Thyroid gland (tissue), 4 donors: ENCODE measurements around the gene ACTL8. TPM values are rescaled to one million over a fixed set of nuclear protein-coding genes. Genes with fewer than 3 reads are reported as not detected.

ENCODE experiments used
- DNase-seq, 2 donors: peaks; one replicate each; pipeline ENCODE4 v3.0.0-alpha.2; 2019
- H3K27ac ChIP-seq, 3 donors: fragments of 200-600 bp; sonication (generic); 1 replicate in 2 of 3; 2 replicates in 1 of 3; pipeline ENCODE4 v1.5.1; 2016 to 2019; ENCODE audit warnings: mild to moderate bottlenecking in 1 of 3, moderate library complexity in 1 of 3
- H3K27me3 ChIP-seq: fragments of 200-600 bp; sonication (generic); one replicate; pipeline ENCODE4 v1.5.1; 2019
- H3K36me3 ChIP-seq, 2 donors: fragments of 200-600 bp; sonication (generic); one replicate each; pipeline ENCODE4 v1.5.1; 2016 to 2019
- H3K4me1 ChIP-seq, 2 donors: fragments of 200-600 bp; sonication (generic); one replicate each; pipeline ENCODE4 v1.5.1; 2017 to 2019
- H3K4me3 ChIP-seq, 3 donors: fragments of 200-600 bp; sonication (generic); replicated peaks in 1 of 3; 1 replicate in 2 of 3; 2 replicates in 1 of 3; pipeline ENCODE4 v1.5.1; 2016; ENCODE audit warnings: mild to moderate bottlenecking in 1 of 3
- H3K9me3 ChIP-seq: fragments of 200-600 bp; sonication (generic); one replicate; pipeline ENCODE4 v1.5.1; 2017
- POLR2A ChIP-seq, 2 donors: fragments of 450-650 bp; IDR thresholded peaks; one replicate each; pipeline ENCODE4 v1.6.1; 2017; ENCODE audit warnings: antibody characterized with exemption in 2 of 2, mild to moderate bottlenecking in 2 of 2, moderate library complexity in 1 of 2
- WGBS, 2 donors: methylation state at CpG; one replicate each; pipeline ENCODE4 v1.1.5; 2017; 5-methylcytosine and 5-hydroxymethylcytosine counted together
- intact Hi-C: fragments of 100-400 bp; cut with DNase I; formaldehyde crosslinking; loops from one replicate; pipeline ENCODE4 v1.15.1; 2023
- total RNA-seq, 4 donors: library from RNA; depleted of rRNA; stranded (reverse); fragments of >200 nt; gene quantifications; one replicate each; pipeline ENCODE4 v1.2.3, GENCODE V29; 2016
- TF ChIP-seq, protein P1 (sequence below), 6 experiments: fragments of 200-600 bp in 3 of 6; fragments of 450-650 bp in 3 of 6; sonication (generic) in 3 of 6; IDR thresholded peaks; one replicate each; pipeline ENCODE4 v1.5.1; 2016 to 2019; ENCODE audit warnings: antibody characterized with exemption in 6 of 6, mild to moderate bottlenecking in 2 of 6, inconsistent platforms in 1 of 6, moderate library complexity in 1 of 6

ACTL8 gene
- total RNA-seq, 4 donors from 2014 or later = not detected

DNA sequence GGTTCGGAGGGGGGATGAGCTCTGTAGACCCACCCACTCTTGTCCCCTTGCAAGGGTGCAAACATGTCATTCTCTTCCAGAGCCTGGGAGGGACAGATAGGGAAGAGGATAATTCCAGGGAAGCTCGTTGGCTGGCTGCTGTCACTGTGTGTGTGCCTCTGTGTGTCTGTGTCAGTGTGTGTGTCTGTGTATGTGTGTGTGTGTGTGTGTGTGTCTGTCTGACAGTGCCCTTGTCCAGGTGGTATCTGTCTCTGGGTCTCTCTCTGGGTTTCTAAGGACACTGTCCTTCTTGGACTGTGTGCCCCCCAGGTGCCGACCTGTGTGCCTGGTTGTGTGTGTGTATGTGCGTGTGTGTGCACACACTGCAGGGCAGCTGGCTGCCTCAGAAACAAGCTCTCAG, 90.5 kb downstream of the ACTL8 start:
- intact Hi-C loops = no loop called here
- no peaks in the 10 kb centered on the region for H3K27me3 ChIP-seq
- no peak for DNase-seq
- no peaks in the 10 kb centered on the region for H3K4me1 ChIP-seq
- 64 to 77% methylated on average over 2 to 3 of the region's 4 CpGs for WGBS, 2 donors
- H3K4me3 ChIP-seq = no peak overlapping the region
- H3K27ac ChIP-seq = no peak overlapping the region
- TF ChIP-seq, protein P1, sequence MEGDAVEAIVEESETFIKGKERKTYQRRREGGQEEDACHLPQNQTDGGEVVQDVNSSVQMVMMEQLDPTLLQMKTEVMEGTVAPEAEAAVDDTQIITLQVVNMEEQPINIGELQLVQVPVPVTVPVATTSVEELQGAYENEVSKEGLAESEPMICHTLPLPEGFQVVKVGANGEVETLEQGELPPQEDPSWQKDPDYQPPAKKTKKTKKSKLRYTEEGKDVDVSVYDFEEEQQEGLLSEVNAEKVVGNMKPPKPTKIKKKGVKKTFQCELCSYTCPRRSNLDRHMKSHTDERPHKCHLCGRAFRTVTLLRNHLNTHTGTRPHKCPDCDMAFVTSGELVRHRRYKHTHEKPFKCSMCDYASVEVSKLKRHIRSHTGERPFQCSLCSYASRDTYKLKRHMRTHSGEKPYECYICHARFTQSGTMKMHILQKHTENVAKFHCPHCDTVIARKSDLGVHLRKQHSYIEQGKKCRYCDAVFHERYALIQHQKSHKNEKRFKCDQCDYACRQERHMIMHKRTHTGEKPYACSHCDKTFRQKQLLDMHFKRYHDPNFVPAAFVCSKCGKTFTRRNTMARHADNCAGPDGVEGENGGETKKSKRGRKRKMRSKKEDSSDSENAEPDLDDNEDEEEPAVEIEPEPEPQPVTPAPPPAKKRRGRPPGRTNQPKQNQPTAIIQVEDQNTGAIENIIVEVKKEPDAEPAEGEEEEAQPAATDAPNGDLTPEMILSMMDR (IDR thresholded peaks at IDR 0.05) = no peak
- no peak for TF ChIP-seq POLR2A (IDR thresholded peaks at IDR 0.05)
- no peaks in the 10 kb centered on the region for H3K36me3 ChIP-seq
- no peaks in the 10 kb centered on the region for H3K9me3 ChIP-seq

DNA sequence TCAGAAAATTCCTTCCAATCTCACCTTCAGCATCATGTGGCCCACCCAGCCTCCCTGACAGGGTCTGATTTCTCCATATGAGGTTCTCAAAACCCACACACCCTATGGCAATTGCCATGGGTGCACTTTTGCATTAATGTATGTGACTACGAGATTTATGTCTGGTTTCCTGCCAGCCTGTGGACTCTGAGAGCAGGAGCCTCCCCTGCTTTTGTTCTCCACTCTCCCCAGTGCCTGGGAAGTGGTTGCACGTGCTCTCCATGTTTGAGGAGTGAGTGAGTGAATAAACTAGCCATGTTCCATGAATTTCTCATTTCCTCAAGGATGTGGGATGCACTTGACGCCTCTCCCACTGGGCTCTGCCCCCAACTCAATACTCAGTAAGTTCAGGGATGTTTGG, 91.2 kb downstream of the ACTL8 start:
- TF ChIP-seq POLR2A (IDR thresholded peaks at IDR 0.05) = no peak
- TF ChIP-seq, protein P1 (IDR thresholded peaks at IDR 0.05) = no peak
- Histone ChIP-seq H3K4me3 (no peak overlapping the region), H3K9me3 (no peaks in the 10 kb centered on the region), H3K36me3 (no peaks in the 10 kb centered on the region), H3K27me3 (no peaks in the 10 kb centered on the region), H3K27ac (no peak overlapping the region), H3K4me1 (no peaks in the 10 kb centered on the region)
- no peak for DNase-seq
- WGBS, 2 donors = 28 to 66% methylated on average over 3 of the region's 3 CpGs
- intact Hi-C loops = no loop called here

DNA sequence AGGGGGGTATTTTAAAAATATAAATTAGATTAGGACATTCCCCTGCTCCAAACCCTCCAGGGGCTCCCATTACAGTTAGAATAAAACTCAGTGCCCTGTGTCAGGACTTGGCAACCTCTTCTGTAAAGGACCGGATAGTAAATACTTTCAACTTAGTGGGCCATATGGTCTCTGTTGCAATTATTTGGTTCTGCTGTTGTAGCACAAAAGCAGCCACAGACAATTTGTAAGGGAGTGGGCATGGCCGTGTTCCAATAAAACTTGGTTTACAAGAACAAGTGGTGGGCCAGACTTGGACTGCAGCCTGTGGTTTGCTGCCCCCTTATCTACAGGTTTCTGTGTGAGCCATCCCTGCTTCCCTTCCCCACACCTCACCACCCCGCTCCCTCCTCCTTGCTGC, 92.0 kb downstream of the ACTL8 start:
- WGBS, 2 donors = 66 to 79% methylated on average over 3 of the region's 3 CpGs
- no peaks in the 10 kb centered on the region for H3K36me3 ChIP-seq
- H3K27ac ChIP-seq = no peak overlapping the region
- H3K4me3 ChIP-seq = no peak overlapping the region
- H3K9me3 ChIP-seq = no peaks in the 10 kb centered on the region
- intact Hi-C loops = no loop called here
- no peak for DNase-seq
- TF ChIP-seq POLR2A (IDR thresholded peaks at IDR 0.05) = no peak
- TF ChIP-seq, protein P1 (IDR thresholded peaks at IDR 0.05) = no peak
- no peaks in the 10 kb centered on the region for H3K27me3 ChIP-seq
- H3K4me1 ChIP-seq = no peaks in the 10 kb centered on the region

DNA sequence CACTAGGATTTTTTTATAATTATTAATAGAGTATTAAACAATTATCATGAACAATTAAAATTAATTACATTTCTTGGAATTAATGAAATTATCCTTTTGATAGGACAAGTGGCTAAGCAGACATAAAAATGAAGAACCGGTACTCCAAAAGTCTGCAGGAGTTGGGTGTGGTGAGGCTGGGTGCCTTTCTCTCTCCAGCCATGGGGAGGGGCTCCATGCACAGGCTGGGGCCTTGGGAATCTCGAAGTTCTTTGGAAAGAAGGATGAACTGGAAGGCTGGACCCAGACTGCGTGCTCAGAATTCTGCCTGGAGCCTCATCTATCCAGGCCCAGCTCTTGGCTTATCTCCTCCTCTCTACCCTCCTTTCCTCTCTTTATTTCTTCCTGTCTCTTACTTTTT, 94.1 kb downstream of the ACTL8 start:
- TF ChIP-seq, protein P1 (IDR thresholded peaks at IDR 0.05) = no peak
- no peak for TF ChIP-seq POLR2A (IDR thresholded peaks at IDR 0.05)
- Histone ChIP-seq H3K4me3 (no peak overlapping the region), H3K9me3 (no peaks in the 10 kb centered on the region), H3K4me1 (peaks cover 0 to 7% of the 10 kb centered on the region in 2 donors), H3K36me3 (no peaks in the 10 kb centered on the region), H3K27me3 (no peaks in the 10 kb centered on the region), H3K27ac (no peak overlapping the region)
- no peak for DNase-seq
- intact Hi-C loops = no loop called here
- 68 to 81% methylated on average over 3 of the region's 3 CpGs for WGBS, 2 donors

DNA sequence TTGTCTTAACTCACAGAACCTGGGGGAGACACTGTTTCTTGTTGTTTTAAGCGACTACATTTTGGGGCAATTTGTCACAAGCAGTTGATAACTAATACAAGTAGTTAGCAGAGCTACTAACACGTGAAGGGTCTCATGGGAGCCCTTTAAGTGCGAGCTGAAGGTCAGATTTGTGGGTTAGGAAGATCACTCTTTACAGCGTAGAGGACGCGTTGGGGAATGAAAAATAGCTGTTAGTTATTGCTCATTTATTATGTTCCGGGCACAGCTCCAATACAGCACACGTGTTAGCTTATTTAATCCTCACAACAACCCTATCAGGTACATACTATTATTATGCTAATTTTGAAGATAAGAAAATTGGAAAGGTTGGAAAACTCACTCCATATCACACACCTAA, 95.9 kb downstream of the ACTL8 start:
- H3K27me3 ChIP-seq = no peaks in the 10 kb centered on the region
- DNase-seq = no peak
- 72 to 82% methylated on average over 8 of the region's 8 CpGs for WGBS, 2 donors
- no peaks in the 10 kb centered on the region for H3K36me3 ChIP-seq
- no peaks in the 10 kb centered on the region for H3K9me3 ChIP-seq
- intact Hi-C loops = no loop called here
- peaks cover 0 to 7% of the 10 kb centered on the region in 2 donors for H3K4me1 ChIP-seq
- H3K4me3 ChIP-seq = no peak overlapping the region
- H3K27ac ChIP-seq = no peak overlapping the region
- no peak for TF ChIP-seq POLR2A (IDR thresholded peaks at IDR 0.05)
- TF ChIP-seq, protein P1 (IDR thresholded peaks at IDR 0.05) = no peak
